Upper lobe of left lung (tissue), 6 donors: ENCODE measurements around the gene ATP6V0E1. TPM values are rescaled to one million over a fixed set of nuclear protein-coding genes. Genes with fewer than 3 reads are reported as not detected.
A peak's percentile ranks its signal among the peaks of the same experiment; 100 is the strongest.
"Not testable (repeated sequence)": the region's sequence is repeated elsewhere in the genome, so short reads cannot be mapped to it uniquely, and the experiment has no call there.

Source experiments
- ATAC-seq, 2 donors: fragments of 200-7000 bp; cut with Tn5 transposase; one replicate each; pipeline ENCODE4 v1.9.1; 2022; ENCODE audit warnings: mild to moderate bottlenecking in 2 of 2, moderate library complexity in 2 of 2; ENCODE audit not compliant: low FRiP score in 2 of 2
- DNase-seq, 2 donors: peaks; one replicate each; pipeline ENCODE4 v3.0.0-alpha.2; 2019 to 2020
- H3K27ac ChIP-seq, 4 donors: fragments of 200-600 bp; sonication (generic); one replicate each; pipeline ENCODE4 v1.5.1; 2016 to 2019
- H3K27me3 ChIP-seq, 4 donors: fragments of 200-600 bp; sonication (generic); one replicate each; pipeline ENCODE4 v1.5.1; 2017 to 2019
- H3K36me3 ChIP-seq, 4 donors: fragments of 200-600 bp; sonication (generic); one replicate each; pipeline ENCODE4 v1.5.1; 2016 to 2019
- H3K4me1 ChIP-seq, 4 donors: fragments of 200-600 bp; sonication (generic); one replicate each; pipeline ENCODE4 v1.5.1; 2018 to 2019
- H3K4me3 ChIP-seq, 4 donors: fragments of 200-600 bp; sonication (generic); one replicate each; pipeline ENCODE4 v1.5.1; 2017 to 2019; ENCODE audit warnings: mild to moderate bottlenecking in 2 of 4, moderate library complexity in 1 of 4
- H3K9me3 ChIP-seq, 4 donors: fragments of 200-600 bp; sonication (generic); one replicate each; pipeline ENCODE4 v1.5.1; 2018 to 2019
- CTCF ChIP-seq, 6 experiments: fragments of 450-650 bp in 4 of 6; fragments of 200-600 bp in 2 of 6; sonication (generic) in 2 of 6; IDR thresholded peaks; one replicate each; pipeline ENCODE4 v1.5.1; 2016 to 2019; ENCODE audit warnings: antibody characterized with exemption in 6 of 6
- EP300 ChIP-seq, 4 donors: sonication (generic); formaldehyde crosslinking; IDR thresholded peaks; one replicate each; pipeline ENCODE4 v1.5.1; 2017; ENCODE audit warnings: antibody characterized with exemption in 4 of 4, control low read depth in 2 of 4
- POLR2A ChIP-seq, 4 donors: fragments of 450-650 bp; IDR thresholded peaks; one replicate each; pipeline ENCODE4 v1.5.1; 2016 to 2017; ENCODE audit warnings: antibody characterized with exemption in 4 of 4, mild to moderate bottlenecking in 2 of 4
- POLR2AphosphoS5 ChIP-seq, 2 donors: sonication (generic); formaldehyde crosslinking; IDR thresholded peaks; one replicate each; pipeline ENCODE4 v1.5.1; 2017; ENCODE audit warnings: antibody characterized with exemption in 2 of 2
- WGBS, 2 donors: methylation state at CpG; one replicate each; pipeline ENCODE4 v1.1.5; 2017 to 2018; 5-methylcytosine and 5-hydroxymethylcytosine counted together
- total RNA-seq, 6 donors: library from RNA; depleted of rRNA in 4 of 6; stranded (reverse); fragments of >200 nt in 4 of 6; gene quantifications; one replicate each; pipeline versions ENCODE4 v1.1.0 to v1.2.1, GENCODE V29; 2016 to 2021
- donor health status: DM: no; HTN: no; CAD: no; lungs with moderate emphysema.
- donor health status: DM: no; HTN: yes; CAD: no; lungs with severe emphysema.

The ATP6V0E1 gene
- total RNA-seq, 6 donors from 2014 or later: 58.7 to 317 (median 198) TPM

DNA sequence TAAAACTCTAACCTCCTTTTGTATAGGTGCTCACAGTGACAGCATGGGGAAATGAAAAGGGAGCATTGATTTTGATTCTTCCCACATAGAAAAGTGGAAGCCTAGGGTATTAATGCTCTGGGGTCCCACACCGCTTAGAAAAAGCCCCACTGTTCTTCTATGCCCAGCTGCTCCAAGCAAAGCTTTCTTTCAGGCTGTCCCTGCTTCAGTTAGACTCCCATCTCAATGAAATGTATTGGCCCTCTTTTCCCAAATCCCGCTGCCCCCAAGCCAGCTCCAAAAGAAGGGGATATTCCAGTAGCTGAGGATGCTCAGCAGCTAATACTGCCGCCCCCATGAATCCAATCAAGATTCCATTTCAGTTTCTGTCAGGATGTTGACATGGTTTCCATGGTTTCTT is 55.6 kb downstream of the ATP6V0E1 start:
- no peaks in the 10 kb centered on the region for H3K27me3 ChIP-seq
- ATAC-seq: peak in 1 of 2 donors; percentile 13
- TF ChIP-seq POLR2A (IDR thresholded peaks at IDR 0.05) (no peak), CTCF (IDR thresholded peaks at IDR 0.05) (no peak), POLR2AphosphoS5 (IDR thresholded peaks at IDR 0.05) (no peak), EP300 (IDR thresholded peaks at IDR 0.05) (no peak)
- WGBS, 2 donors: 90 to 98% methylated on average over 3 of the region's 3 CpGs
- peaks cover 0 to 7% (median under 1%) of the 10 kb centered on the region in 4 donors for H3K36me3 ChIP-seq
- DNase-seq: no peak
- no peak overlapping the region for H3K4me3 ChIP-seq
- no peak overlapping the region for H3K27ac ChIP-seq
- no peaks in the 10 kb centered on the region for H3K9me3 ChIP-seq
- H3K4me1 ChIP-seq: peaks cover 24 to 33% (median 30%) of the 10 kb centered on the region in 4 donors

GRCh38 chr5:173039964-173040363 is 56.4 kb downstream of the ATP6V0E1 start:
- H3K36me3 ChIP-seq: no peaks in the 10 kb centered on the region
- no peaks in the 10 kb centered on the region for H3K9me3 ChIP-seq
- H3K27me3 ChIP-seq: no peaks in the 10 kb centered on the region
- peaks cover 22 to 30% (median 26%) of the 10 kb centered on the region in 4 donors for H3K4me1 ChIP-seq
- no peak for TF ChIP-seq CTCF (IDR thresholded peaks at IDR 0.05)
- no peak for TF ChIP-seq POLR2AphosphoS5 (IDR thresholded peaks at IDR 0.05)
- TF ChIP-seq POLR2A (IDR thresholded peaks at IDR 0.05): no peak
- no peak for TF ChIP-seq EP300 (IDR thresholded peaks at IDR 0.05)
- ATAC-seq (no peak), DNase-seq (no peak)
- H3K27ac ChIP-seq: no peak overlapping the region
- no peak overlapping the region for H3K4me3 ChIP-seq
- 90 to 95% methylated on average over 5 of the region's 5 CpGs for WGBS, 2 donors

DNA sequence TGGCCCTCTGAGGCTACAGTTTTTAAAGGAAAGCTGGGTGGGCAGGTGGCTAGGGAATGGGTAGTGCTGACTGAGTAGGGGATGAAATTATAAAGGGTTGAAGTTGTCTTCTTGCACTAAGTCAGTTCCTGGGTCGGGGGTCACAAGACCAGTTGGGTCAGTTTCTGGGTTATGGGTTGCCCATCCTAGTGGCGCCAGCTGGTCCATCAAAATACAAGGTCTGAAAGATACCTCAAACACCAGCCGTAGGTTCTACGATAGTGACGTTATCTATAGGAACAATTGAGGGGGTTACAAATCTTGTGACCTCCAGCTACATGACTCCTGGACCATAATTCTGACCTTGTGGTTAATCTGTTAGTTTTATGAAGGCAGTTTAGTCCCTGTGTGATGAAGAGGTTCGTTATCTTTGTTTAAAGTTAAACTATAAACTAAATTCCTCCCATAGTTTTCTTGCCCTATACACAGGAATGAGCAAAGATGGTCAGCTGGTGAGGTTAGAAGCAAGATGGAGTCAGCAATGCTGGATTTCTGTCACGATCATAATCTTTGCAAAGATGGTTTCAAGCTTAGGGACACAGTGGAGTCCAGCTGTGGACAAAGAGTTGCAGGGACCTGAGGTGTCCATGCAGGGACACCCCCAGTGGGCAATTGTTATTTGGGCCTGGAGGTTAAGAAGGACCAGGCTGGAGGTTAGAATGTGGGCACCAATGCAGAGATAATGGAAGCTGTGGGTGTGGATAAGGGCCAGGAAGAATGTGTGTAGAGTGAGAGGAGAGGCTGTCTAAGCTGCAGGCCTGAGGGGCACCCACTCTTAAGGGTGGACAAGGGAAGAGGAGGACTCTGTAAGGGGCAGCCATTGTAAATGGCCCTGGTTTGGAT is 58.6 kb downstream of the ATP6V0E1 start:
- no peaks in the 10 kb centered on the region for H3K9me3 ChIP-seq
- H3K4me1 ChIP-seq: peaks cover under 1 to 8% (median 5%) of the 10 kb centered on the region in 4 donors
- DNase-seq (no peak), ATAC-seq (no peak)
- H3K27me3 ChIP-seq: no peaks in the 10 kb centered on the region
- H3K36me3 ChIP-seq: no peaks in the 10 kb centered on the region
- no peak overlapping the region for H3K4me3 ChIP-seq
- 72 to 82% methylated on average over 7 of the region's 7 CpGs for WGBS, 2 donors
- H3K27ac ChIP-seq: no peak overlapping the region
- TF ChIP-seq POLR2A (IDR thresholded peaks at IDR 0.05): no peak
- TF ChIP-seq POLR2AphosphoS5 (IDR thresholded peaks at IDR 0.05): no peak
- no peak for TF ChIP-seq EP300 (IDR thresholded peaks at IDR 0.05)
- TF ChIP-seq CTCF (IDR thresholded peaks at IDR 0.05): no peak

GRCh38 chr5:173042763-173043107 is 59.2 kb downstream of the ATP6V0E1 start:
- WGBS, 2 donors: 92% methylated on average over 3 of the region's 3 CpGs
- no peak overlapping the region for H3K4me3 ChIP-seq
- H3K27ac ChIP-seq: no peak overlapping the region
- ATAC-seq (no peak), DNase-seq (no peak)
- H3K4me1 ChIP-seq: peaks cover 0 to 2% (median under 1%) of the 10 kb centered on the region in 4 donors
- H3K36me3 ChIP-seq: no peaks in the 10 kb centered on the region
- TF ChIP-seq CTCF (IDR thresholded peaks at IDR 0.05): no peak
- no peak for TF ChIP-seq POLR2AphosphoS5 (IDR thresholded peaks at IDR 0.05)
- no peak for TF ChIP-seq EP300 (IDR thresholded peaks at IDR 0.05)
- TF ChIP-seq POLR2A (IDR thresholded peaks at IDR 0.05): no peak
- no peaks in the 10 kb centered on the region for H3K9me3 ChIP-seq
- H3K27me3 ChIP-seq: no peaks in the 10 kb centered on the region

GRCh38 chr5:173045474-173045873 is 61.9 kb downstream of the ATP6V0E1 start:
- TF ChIP-seq CTCF (IDR thresholded peaks at IDR 0.05) (no peak), EP300 (IDR thresholded peaks at IDR 0.05) (no peak), POLR2A (IDR thresholded peaks at IDR 0.05) (no peak), POLR2AphosphoS5 (IDR thresholded peaks at IDR 0.05) (no peak)
- no peak overlapping the region for H3K4me3 ChIP-seq
- no peak for ATAC-seq
- no peaks in the 10 kb centered on the region for H3K36me3 ChIP-seq
- H3K4me1 ChIP-seq: no peaks in the 10 kb centered on the region
- no peak for DNase-seq
- H3K27ac ChIP-seq: no peak overlapping the region
- no peaks in the 10 kb centered on the region for H3K9me3 ChIP-seq
- 56 to 66% methylated on average over 5 to 8 of the region's 8 CpGs for WGBS, 2 donors
- no peaks in the 10 kb centered on the region for H3K27me3 ChIP-seq

- DNase-seq, H3K4me3 ChIP-seq, H3K36me3 ChIP-seq, H3K27me3 ChIP-seq, H3K9me3 ChIP-seq, ATAC-seq, H3K27ac ChIP-seq, H3K4me1 ChIP-seq: not testable (repeated sequence)
- 77 to 83% methylated on average over 10 to 12 of the region's 12 CpGs for WGBS, 2 donors
These were observed 63.7 kb downstream of the ATP6V0E1 start for GRCh38 chr5:173047096-173047837.
